GM21447 (cell line): ENCODE data around the gene CYB5R2.
"Not testable (repeated sequence)": the region's sequence is repeated elsewhere in the genome, so short reads cannot be mapped to it uniquely, and the experiment has no call there.

ENCODE experiments used
- ATAC-seq: cut with Tn5 transposase; IDR thresholded peaks from one replicate; pipeline ENCODE4 v1.9.1; 2021; ENCODE audit not compliant: unreplicated experiment

CYB5R2 gene

GRCh38 chr11:7670641-7671040 lies 2.7 kb downstream of the CYB5R2 start:
- no peak for ATAC-seq

GRCh38 chr11:7668911-7669310 lies 4.4 kb downstream of the CYB5R2 start:
- no peak for ATAC-seq

DNA sequence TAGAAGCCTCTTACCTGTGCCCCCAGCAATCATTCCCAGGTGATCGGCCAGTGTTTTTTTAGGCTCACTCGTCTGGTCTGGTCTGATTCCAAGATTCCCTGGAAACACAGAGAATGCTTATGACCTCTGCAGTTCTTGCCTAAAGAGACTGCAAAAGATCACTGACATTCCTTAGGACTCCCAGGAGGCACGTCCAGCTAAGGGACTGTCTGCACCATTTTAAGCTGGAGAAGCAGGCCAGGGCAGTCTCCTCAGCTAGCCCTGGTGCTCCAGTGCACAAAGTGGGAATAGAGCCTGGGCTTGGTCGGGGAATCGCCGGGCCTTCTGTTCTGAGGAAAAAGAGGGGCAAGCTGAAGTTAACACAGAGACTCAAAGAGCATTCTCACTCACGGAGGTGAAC lies 4.8 kb downstream of the CYB5R2 start:
- no peak for ATAC-seq

- ATAC-seq = no peak
Measured at GRCh38 chr11:7667460-7667859, 5.8 kb downstream of the CYB5R2 start.

GRCh38 chr11:7666292-7666866 lies 6.9 kb downstream of the CYB5R2 start:
- ATAC-seq = no peak

DNA sequence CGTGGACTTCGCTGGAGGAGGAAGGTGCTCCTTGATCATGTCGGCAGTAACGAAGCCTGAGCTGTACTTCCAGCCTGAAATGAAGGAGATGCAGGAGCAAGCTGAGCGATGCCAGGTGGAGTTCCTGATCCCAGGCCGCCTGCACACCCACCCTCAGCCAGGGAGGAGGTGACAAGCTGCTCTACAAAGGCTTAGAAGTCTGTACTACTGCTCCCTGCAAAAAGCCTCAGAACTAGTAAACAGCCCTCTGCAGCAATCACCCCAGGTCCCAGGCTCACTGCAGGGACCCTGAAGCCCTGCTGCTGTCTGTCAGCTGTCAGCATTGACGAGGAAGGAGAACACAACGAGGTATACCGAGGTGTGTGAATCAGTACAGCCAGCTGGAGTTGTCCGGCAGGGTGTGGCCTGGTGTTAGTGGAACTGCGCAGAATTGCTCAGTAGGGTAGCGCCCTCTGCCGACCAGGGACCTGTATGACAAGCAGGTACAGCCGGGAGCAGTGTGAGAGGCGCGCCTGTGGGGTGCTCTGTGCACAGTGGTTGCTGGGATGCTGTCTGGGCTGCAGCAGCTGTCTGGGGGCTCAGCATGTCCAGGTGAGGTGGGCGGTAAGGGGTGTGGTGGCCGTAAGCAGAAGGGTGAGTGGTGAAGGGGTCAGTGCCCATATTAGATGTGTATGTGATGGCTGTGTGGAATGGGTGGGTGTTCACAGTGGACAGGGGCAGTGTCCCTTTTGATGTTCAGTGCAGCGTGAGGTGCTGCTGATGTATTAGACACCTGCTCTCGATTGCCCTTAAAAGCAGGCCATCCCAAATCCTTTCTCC lies 7.6 kb downstream of the CYB5R2 start:
- ATAC-seq = peak; percentile 97

- ATAC-seq = no peak
Measured at GRCh38 chr11:7664867-7665266, 8.4 kb downstream of the CYB5R2 start.

DNA sequence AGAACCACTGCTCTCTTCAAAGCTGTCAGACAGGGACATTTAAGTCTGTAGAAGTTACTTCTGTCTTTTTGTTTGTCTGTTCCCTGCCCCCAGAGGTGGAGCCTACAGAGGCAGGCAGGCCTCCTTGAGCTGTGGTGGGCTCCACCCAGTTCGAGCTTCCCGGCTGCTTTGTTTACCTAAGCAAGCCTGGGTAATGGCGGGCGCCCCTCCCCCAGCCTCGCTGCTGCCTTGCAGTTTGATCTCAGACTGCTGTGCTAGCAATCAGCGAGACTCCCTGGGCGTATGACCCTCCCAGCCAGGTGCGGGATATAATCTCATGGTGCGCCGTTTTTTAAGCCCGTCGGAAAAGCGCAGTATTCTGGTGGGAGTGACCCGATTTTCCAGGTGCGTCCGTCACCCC lies 9.8 kb downstream of the CYB5R2 start:
- not testable (repeated sequence) for ATAC-seq

DNA sequence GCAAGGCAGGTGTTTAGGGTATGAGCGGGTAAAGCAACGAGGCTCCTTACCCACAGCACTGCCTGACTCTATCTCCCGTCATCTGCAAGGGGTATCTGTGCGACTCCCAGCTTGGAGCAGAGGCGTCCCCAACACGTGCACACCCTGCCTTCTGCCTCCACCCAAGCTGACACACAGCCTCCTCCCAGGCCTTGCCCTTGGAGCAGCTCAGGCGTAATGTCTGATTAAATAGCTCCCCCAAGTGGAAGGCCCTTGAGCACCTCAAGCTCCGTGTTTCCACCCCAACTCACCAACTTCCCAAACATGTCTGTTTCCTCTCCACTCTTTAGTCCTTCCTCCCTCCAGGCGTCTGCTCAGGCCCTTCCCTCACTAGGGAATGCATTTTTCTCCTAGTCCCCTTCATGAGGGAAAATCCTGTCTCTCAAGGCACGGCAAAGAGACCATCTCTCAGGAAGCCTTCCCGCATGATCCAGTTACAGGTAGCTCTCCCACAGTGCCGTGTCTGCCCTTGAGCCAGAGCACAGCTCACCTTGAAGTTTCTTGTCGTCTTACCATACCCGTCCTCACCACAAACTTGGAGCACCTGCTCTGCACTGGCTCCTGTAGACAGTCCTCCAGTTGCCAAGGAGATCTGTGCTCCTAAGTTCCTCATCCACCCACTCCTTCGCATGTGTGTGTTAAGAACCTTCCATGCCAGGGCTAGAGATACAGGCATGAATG lies 15.8 kb downstream of the CYB5R2 start:
- ATAC-seq = no peak

DNA sequence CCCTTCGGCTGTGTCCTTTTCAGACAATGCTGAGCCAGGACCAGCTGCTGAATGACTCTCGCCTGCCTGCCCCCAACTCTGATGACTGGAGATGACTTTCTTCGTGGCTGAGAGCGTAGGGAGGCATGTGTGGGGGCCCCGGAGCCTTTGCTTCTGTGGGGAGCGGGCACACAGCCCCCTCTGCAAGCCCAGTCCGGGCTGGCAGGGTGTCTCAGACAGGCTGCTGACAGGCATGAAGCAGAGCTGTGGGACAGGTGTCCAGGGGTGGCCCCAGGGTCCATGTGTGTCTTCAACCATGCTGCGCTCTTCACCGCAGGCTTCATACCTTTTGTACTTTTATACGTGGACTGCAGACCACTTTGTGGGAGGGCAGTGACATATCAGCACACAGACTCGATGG lies 16.6 kb downstream of the CYB5R2 start:
- ATAC-seq = no peak

GRCh38 chr11:7655253-7656217 lies 17.8 kb downstream of the CYB5R2 start:
- no peak for ATAC-seq

DNA sequence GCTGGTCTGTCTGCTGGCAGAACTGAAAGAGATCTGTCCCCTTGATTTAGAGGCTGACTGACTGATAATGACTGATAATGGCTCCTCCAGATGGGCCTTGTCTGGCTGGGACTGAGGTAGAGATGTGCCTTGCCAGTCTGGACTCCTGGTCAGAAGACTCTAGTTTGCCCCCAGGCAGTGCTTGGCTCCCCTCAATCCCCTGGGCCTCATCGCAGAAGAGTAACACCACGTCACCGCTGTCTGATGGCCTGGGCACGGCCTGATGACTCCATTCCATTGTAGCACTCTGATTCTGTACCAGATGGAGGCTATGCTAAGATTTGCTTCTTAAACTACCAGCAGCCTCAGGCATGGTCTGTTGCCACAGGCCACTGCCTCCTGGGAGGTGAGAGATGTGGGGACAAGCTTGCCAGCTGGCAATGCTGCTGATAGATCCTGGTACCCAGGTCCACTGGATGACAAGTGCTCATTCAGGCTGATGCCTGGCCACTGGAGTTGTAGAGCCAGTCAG lies 19.1 kb downstream of the CYB5R2 start:
- ATAC-seq = no peak

- no peak for ATAC-seq
Measured at GRCh38 chr11:7651700-7652099, 21.6 kb downstream of the CYB5R2 start.

DNA sequence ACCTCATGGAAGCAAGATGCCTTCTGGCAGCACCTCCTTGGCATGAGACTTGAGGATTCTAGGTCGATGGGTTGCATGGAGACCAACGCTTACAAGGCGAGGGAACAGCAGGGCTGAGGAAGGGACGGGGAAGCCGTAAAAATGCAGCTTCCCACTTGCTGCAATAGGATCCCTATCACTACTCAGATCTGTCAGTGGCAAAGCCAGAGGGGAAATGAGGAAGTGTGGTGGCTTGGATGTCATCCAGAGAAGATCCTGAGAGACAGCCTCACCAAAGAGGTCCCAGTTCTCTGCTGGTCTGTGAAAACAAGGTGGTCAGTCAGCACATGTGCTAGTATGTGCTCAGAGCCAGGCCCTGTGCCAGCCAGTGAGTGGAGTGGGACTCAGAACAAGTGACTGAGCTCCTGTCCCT lies 22.2 kb downstream of the CYB5R2 start:
- ATAC-seq = no peak

GRCh38 chr11:7648264-7648663 lies 25.0 kb downstream of the CYB5R2 start:
- no peak for ATAC-seq

DNA sequence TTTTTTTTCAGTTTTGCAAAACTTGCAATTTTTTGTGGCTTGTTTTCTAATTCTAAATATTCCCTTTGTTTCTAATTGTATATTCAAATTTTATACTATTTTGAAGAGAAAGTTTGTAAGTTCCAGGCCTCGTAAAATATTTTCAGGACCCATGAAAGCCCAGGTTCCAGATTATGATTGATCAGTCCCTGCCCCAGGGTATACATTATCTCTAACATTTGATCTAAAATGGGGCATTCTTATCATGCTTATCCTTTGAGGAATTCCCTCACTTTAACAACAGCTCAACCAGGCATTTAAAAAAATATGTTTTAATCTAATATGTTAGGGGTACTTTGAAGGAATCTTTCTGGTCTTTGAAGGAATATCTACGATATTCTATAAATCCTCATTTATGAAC lies 26.4 kb downstream of the CYB5R2 start:
- no peak for ATAC-seq

- ATAC-seq = no peak
Measured at GRCh38 chr11:7645206-7645605, 28.1 kb downstream of the CYB5R2 start.

DNA sequence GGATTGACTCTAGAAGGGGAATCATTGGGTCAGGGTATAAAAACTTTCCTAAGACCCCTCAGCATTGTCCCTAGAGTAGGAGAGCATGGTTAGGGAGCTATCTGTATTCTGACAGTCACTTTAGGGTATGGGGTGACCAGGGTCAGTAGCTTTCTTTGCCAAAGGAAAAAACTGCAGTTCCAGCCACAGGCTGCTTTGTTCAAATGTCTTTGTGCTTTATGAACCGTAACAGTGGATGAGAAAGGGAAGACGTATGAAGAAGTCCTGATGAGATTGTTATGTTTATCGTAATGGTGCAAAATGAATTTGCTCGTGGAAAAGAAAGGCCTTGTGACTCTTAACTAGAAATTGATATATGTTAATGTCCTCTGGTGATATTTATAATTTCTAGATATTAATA lies 30.0 kb downstream of the CYB5R2 start:
- ATAC-seq = no peak

DNA sequence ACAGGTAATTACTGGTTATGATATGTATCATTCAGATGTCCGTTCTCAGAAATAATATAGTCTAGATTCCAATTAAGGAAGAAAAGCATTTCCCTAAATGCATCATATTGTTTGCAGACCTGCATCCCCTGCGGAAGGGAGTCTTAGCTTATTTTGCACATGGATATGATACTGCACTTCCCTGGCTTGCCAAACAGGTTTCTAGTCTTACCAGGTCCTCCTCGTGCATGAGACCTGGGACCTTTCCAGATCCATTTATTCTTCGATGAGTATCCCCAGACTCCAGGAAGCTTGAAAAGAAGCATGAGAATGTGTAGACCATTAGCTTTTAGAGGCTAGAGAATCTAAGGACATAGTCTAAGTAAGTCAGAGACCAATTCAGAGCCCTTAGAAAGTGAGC lies 30.6 kb downstream of the CYB5R2 start:
- ATAC-seq = no peak

DNA sequence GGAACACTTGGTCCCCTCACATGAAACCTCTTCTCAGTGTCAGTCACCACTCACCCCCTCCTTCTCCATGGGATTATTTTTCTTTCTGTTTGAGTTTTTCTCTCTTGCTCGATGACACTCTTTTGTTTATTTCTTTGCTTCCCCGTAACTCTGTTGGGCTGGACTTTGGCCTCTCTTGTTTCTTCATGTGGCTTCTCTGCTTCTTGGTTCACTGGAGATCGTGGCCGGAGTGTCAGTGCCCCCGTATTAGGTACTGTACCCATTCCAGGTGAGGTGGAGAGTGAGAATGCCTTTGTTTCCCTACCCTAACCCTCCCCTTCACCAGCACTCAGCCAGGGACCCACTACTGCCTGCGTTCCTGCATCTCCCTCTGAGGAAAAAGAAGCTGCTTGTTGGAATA lies 32.5 kb downstream of the CYB5R2 start:
- no peak for ATAC-seq

- no peak for ATAC-seq
Measured at GRCh38 chr11:7639643-7640025, 33.7 kb downstream of the CYB5R2 start.
